ENCODE results near the gene DGKA.

DNA sequence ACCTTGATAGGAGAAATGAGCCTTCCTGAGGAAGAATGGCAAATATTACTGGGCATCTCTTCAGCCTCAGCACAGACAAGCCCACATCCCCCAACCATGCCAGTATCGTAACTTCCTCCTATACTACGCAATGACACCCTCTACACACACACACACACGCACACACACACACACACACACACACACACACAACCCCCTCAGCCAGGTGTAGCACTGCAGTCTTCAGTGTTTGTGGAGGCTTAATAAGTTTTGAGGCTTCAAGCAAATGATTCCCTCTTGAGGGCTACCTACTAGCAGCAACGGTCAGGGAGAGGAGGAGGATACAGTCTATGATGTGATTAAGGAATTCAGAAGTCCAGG is 1.6 kb downstream of the DGKA start:
- no peak for TF ChIP-seq EZH2phosphoT487 (IDR thresholded peaks at IDR 0.05; ENCODE audit: low read depth)
- TF ChIP-seq CTCF (IDR thresholded peaks at IDR 0.05; ENCODE audit: low read depth, low read length): no peak

Measured in OCI-LY3 (cell line).